Measurements from ENCODE around the gene SLC4A8.

SLC4A8 gene

GRCh38 chr12:51528852-51529650 is 104.4 kb downstream of the SLC4A8 start:
- DNase-seq: no peak

GRCh38 chr12:51529651-51529970 is 105.0 kb downstream of the SLC4A8 start:
- DNase-seq: no peak

- DNase-seq: no peak
Measured at GRCh38 chr12:51530208-51530607, 105.6 kb downstream of the SLC4A8 start.

- DNase-seq: no peak
Measured at GRCh38 chr12:51531284-51531977, 106.8 kb downstream of the SLC4A8 start.

- DNase-seq: peak; percentile 50
Measured at GRCh38 chr12:51531978-51532497, 107.4 kb downstream of the SLC4A8 start.

- DNase-seq: no peak
Measured at GRCh38 chr12:51533799-51534198, 109.2 kb downstream of the SLC4A8 start.

GRCh38 chr12:51534216-51535074 is 109.8 kb downstream of the SLC4A8 start:
- no peak for DNase-seq

GRCh38 chr12:51536159-51536558 is 111.5 kb downstream of the SLC4A8 start:
- DNase-seq: no peak

GRCh38 chr12:51538149-51538548 is 113.5 kb downstream of the SLC4A8 start:
- no peak for DNase-seq

GRCh38 chr12:51538599-51538998 is 114.0 kb downstream of the SLC4A8 start:
- no peak for DNase-seq

- no peak for DNase-seq
Measured at GRCh38 chr12:51540996-51541395, 116.4 kb downstream of the SLC4A8 start.

- no peak for DNase-seq
Measured at GRCh38 chr12:51546097-51546496, 121.5 kb downstream of the SLC4A8 start.

- no peak for DNase-seq
Measured at GRCh38 chr12:51547606-51548005, 123.0 kb downstream of the SLC4A8 start.

GRCh38 chr12:51548241-51548640 is 123.6 kb downstream of the SLC4A8 start:
- DNase-seq: no peak

- no peak for DNase-seq
Measured at GRCh38 chr12:51549637-51550036, 125.0 kb downstream of the SLC4A8 start.
